Neural cell (in vitro differentiated cells): Measurements from ENCODE around the gene CRTAP.

Source experiments
- CTCF ChIP-seq: fragments of 450-650 bp; IDR thresholded peaks from 2 replicates; pipeline ENCODE4 v1.5.1; 2014; ENCODE audit warnings: antibody characterized with exemption, mild to moderate bottlenecking, moderate library complexity; ENCODE audit not compliant: poor library complexity, severe bottlenecking
- EP300 ChIP-seq: fragments of 450-650 bp; conservative IDR thresholded peaks from 2 replicates; pipeline ENCODE4 v1.6.1; 2014; ENCODE audit warnings: antibody characterized with exemption, mild to moderate bottlenecking, moderate library complexity; ENCODE audit not compliant: poor library complexity, severe bottlenecking
- POLR2AphosphoS5 ChIP-seq: IDR thresholded peaks from 2 replicates; pipeline ENCODE4 v1.6.1; 2012
- RAD21 ChIP-seq: fragments of 450-650 bp; conservative IDR thresholded peaks from 2 replicates; pipeline ENCODE4 v1.6.1; 2014; ENCODE audit warnings: antibody characterized with exemption, mild to moderate bottlenecking, moderate library complexity

- TF ChIP-seq RAD21: no peak
- TF ChIP-seq EP300: no peak
- TF ChIP-seq POLR2AphosphoS5: no peak
- no peak for TF ChIP-seq CTCF
Observed at GRCh38 chr3:33111581-33111980, 2.2 kb upstream of the CRTAP start.
